GM12875 (cell line): ENCODE data around the gene PTPN2.

ENCODE experiments used
- H3K4me3 ChIP-seq: one replicate; pipeline ENCODE4 v1.5.1; 2011; ENCODE audit warnings: low read depth, low read length, control low read depth
- CTCF ChIP-seq: IDR thresholded peaks from 2 replicates; pipeline ENCODE4 v1.5.1; 2011; ENCODE audit warnings: low read depth, mild to moderate bottlenecking, control low read depth, inconsistent platforms, low read length, moderate library complexity, borderline replicate concordance; ENCODE audit not compliant: insufficient read depth

PTPN2 gene

GRCh38 chr18:12855916-12856315, 28.1 kb downstream of the PTPN2 start:
- TF ChIP-seq CTCF = no peak
- H3K4me3 ChIP-seq = no peak overlapping the region

GRCh38 chr18:12852566-12853315, 31.3 kb downstream of the PTPN2 start:
- TF ChIP-seq CTCF = no peak
- no peak overlapping the region for H3K4me3 ChIP-seq

GRCh38 chr18:12851716-12852115, 32.3 kb downstream of the PTPN2 start:
- no peak overlapping the region for H3K4me3 ChIP-seq
- no peak for TF ChIP-seq CTCF

GRCh38 chr18:12849548-12849947, 34.5 kb downstream of the PTPN2 start:
- no peak for TF ChIP-seq CTCF
- no peak overlapping the region for H3K4me3 ChIP-seq

- no peak for TF ChIP-seq CTCF
- no peak overlapping the region for H3K4me3 ChIP-seq
These were observed 35.6 kb downstream of the PTPN2 start for GRCh38 chr18:12848405-12848804.

GRCh38 chr18:12844391-12844790, 39.6 kb downstream of the PTPN2 start:
- no peak for TF ChIP-seq CTCF
- H3K4me3 ChIP-seq = no peak overlapping the region
